B cell (primary cell): ENCODE data around the gene CELF2. TPM values are rescaled to one million over a fixed set of nuclear protein-coding genes. Genes with fewer than 3 reads are reported as not detected.

ENCODE experiments used
- ATAC-seq: fragments of 200-7000 bp; cut with Tn5 transposase; one replicate; pipeline ENCODE4 v1.10.0; 2021; ENCODE audit warnings: low read depth, mild to moderate bottlenecking, moderate number of reproducible peaks, moderate library complexity
- CTCF ChIA-PET: fragments of 350-600 bp; sonication (Branson Sonifier 250); formaldehyde crosslinking; loops from one replicate; lab custom pipeline; 2021; ENCODE audit warnings: antibody characterized with exemption, inconsistent platforms; lab: Charles Lee
- POLR2A ChIA-PET: fragments of 350-600 bp; sonication (Branson Sonifier 250); formaldehyde crosslinking; loops from one replicate; lab custom pipeline; 2021; ENCODE audit warnings: antibody characterized with exemption; lab: Charles Lee
- DNase-seq: peaks from one replicate; pipeline ENCODE4 v3.0.0; 2013
- H2AFZ ChIP-seq: 2 replicates; pipeline ENCODE4 v1.6.1; 2012; ENCODE audit warnings: mild to moderate bottlenecking, low read depth, low read length; ENCODE audit not compliant: insufficient read depth, poor library complexity, severe bottlenecking
- H3K27ac ChIP-seq, 2 donors: 1 replicate in 1 of 2; 2 replicates in 1 of 2; pipeline ENCODE4 v1.5.1; 2012 to 2013; ENCODE audit warnings: low read length in 2 of 2, mild to moderate bottlenecking in 2 of 2, moderate library complexity in 1 of 2
- H3K27me3 ChIP-seq, 4 experiments: fragments of 200-600 bp in 1 of 4; sonication (generic) in 1 of 4; replicated peaks in 1 of 4; 1 replicate in 2 of 4; 2 replicates in 2 of 4; pipeline versions ENCODE4 v1.6.1 to v1.7.0; 2013 to 2016; ENCODE audit warnings: low read length in 3 of 4, mild to moderate bottlenecking in 2 of 4, mixed read lengths in 1 of 4, moderate library complexity in 1 of 4; ENCODE audit not compliant: insufficient read depth in 4 of 4, control insufficient read depth in 3 of 4; ENCODE audit errors: control extremely low read depth in 1 of 4
- H3K36me3 ChIP-seq, 2 experiments: replicated peaks in 1 of 2; 1 replicate in 1 of 2; 2 replicates in 1 of 2; pipeline versions ENCODE4 v1.6.1 to v1.7.1; 2013; ENCODE audit warnings: low read length in 1 of 2; ENCODE audit not compliant: insufficient read depth in 2 of 2, control insufficient read depth in 1 of 2; ENCODE audit errors: control extremely low read depth in 1 of 2, extremely low read depth in 1 of 2
- H3K4me1 ChIP-seq, 2 donors: fragments of 200-600 bp in 1 of 2; sonication (generic) in 1 of 2; 1 replicate in 1 of 2; 2 replicates in 1 of 2; pipeline versions ENCODE4 v1.5.1 to v1.6.1; 2013 to 2017; ENCODE audit warnings: low read length in 2 of 2; ENCODE audit not compliant: control insufficient read depth in 2 of 2, insufficient read depth in 2 of 2
- H3K4me2 ChIP-seq: replicated peaks from 2 replicates; pipeline ENCODE3; 2012; ENCODE audit warnings: mild to moderate bottlenecking, low read depth, low read length; ENCODE audit not compliant: poor library complexity, severe bottlenecking
- H3K4me3 ChIP-seq, 5 experiments: fragments of 200-600 bp in 1 of 5; sonication (generic) in 1 of 5; 1 replicate in 3 of 5; 2 replicates in 2 of 5; pipeline versions ENCODE4 v1.5.1 to v1.7.0; 2011 to 2016; ENCODE audit warnings: low read length in 4 of 5, mild to moderate bottlenecking in 4 of 5, low read depth in 2 of 5, control low read depth in 1 of 5, moderate library complexity in 1 of 5; ENCODE audit not compliant: insufficient read depth in 1 of 5; ENCODE audit errors: control extremely low read depth in 1 of 5, extremely low read depth in 1 of 5
- H3K79me2 ChIP-seq: fragments of 200-600 bp; sonication (generic); one replicate; pipeline ENCODE4 v1.6.0; 2016; ENCODE audit warnings: low read length; ENCODE audit not compliant: control insufficient read depth, insufficient read depth
- H3K9ac ChIP-seq: fragments of 200-600 bp; sonication (generic); 2 replicates; pipeline ENCODE4 v1.6.1; 2017; ENCODE audit warnings: mild to moderate bottlenecking, low read length, moderate library complexity
- H3K9me3 ChIP-seq, 3 donors: one replicate each; pipeline versions ENCODE4 v1.6.1 to v1.7.1; 2013; ENCODE audit warnings: low read length in 2 of 3; ENCODE audit not compliant: control insufficient read depth in 2 of 3, insufficient read depth in 1 of 3; ENCODE audit errors: control extremely low read depth in 1 of 3
- H4K20me1 ChIP-seq: 2 replicates; pipeline ENCODE4 v1.6.0; 2012; ENCODE audit warnings: mild to moderate bottlenecking, low read length; ENCODE audit not compliant: insufficient read depth, control insufficient read depth, poor library complexity, severe bottlenecking
- H3K27ac Mint-ChIP-seq: one replicate; pipeline ENCODE4 v1.8.0; 2021; ENCODE audit warnings: mixed read lengths
- H3K27me3 Mint-ChIP-seq: one replicate; pipeline ENCODE4 v1.8.0; 2021; ENCODE audit warnings: mixed read lengths
- H3K4me1 Mint-ChIP-seq: one replicate; pipeline ENCODE4 v1.8.0; 2021; ENCODE audit warnings: mixed read lengths
- H3K4me3 Mint-ChIP-seq: one replicate; pipeline ENCODE4 v1.8.0; 2021; ENCODE audit warnings: mixed read lengths
- H3K9me3 Mint-ChIP-seq: one replicate; pipeline ENCODE4 v1.8.0; 2022; ENCODE audit warnings: mixed read lengths; ENCODE audit not compliant: insufficient read depth
- CTCF ChIP-seq: fragments of 200-600 bp; IDR thresholded peaks from one replicate; pipeline ENCODE4 v1.8.0; 2022; ENCODE audit warnings: antibody characterized with exemption, mild to moderate bottlenecking
- EZH2 ChIP-seq: IDR thresholded peaks from 2 replicates; pipeline ENCODE4 v1.6.1; 2012; ENCODE audit warnings: borderline replicate concordance, low read depth, mild to moderate bottlenecking, moderate library complexity, low read length; ENCODE audit not compliant: insufficient read depth, poor library complexity, severe bottlenecking
- WGBS: methylation state at CpG from one replicate; pipeline ENCODE4 v1.1.5; 2013; ENCODE audit warnings: missing lambda C conversion rate; ENCODE audit not compliant: insufficient coverage; 5-methylcytosine and 5-hydroxymethylcytosine counted together
- intact Hi-C: fragments of 100-400 bp; cut with micrococcal nuclease; formaldehyde crosslinking; loops from one replicate; pipeline ENCODE4 v1.10.0; 2022
- polyA plus RNA-seq: library from polyadenylated mRNA; depleted of rRNA; stranded (reverse); fragments of >200 nt; gene quantifications from 2 replicates; pipeline ENCODE4 v1.2.3, GENCODE V29; 2012
- total RNA-seq, 2 donors: library from RNA; stranded (reverse); fragments of 120-200 nt in 1 of 2; gene quantifications; 1 replicate in 1 of 2; 2 replicates in 1 of 2; pipeline versions ENCODE4 v1.2.3 to v1.2.4, GENCODE V29; 2013 to 2022

CELF2 gene
- total and polyA plus RNA-seq, 2 donors (not counting 1 experiment from before 2014, with no cell fraction given) = 59.5 to 112 TPM

- Histone ChIP-seq H2AFZ (no peak overlapping the region), H3K36me3 (peaks cover 3 to 80% of the 10 kb centered on the region in 2 experiments), H3K4me2 (no peak overlapping the region), H3K27me3 (no peaks in the 10 kb centered on the region), H3K4me1 (peaks cover 61 to 79% of the 10 kb centered on the region in 2 donors), H4K20me1 (peaks cover 95% of the 10 kb centered on the region), H3K9ac (no peak overlapping the region), H3K27ac (no peak overlapping the region), H3K9me3 (no peaks in the 10 kb centered on the region), H3K4me3 (no peak overlapping the region), H3K79me2 (peaks cover 100% of the 10 kb centered on the region)
- WGBS = 90% methylated on average over 2 of the region's 7 CpGs
- DNase-seq = no peak
- H3K4me3 Mint-ChIP-seq = no peak overlapping the region
- H3K27me3 Mint-ChIP-seq = no peaks in the 10 kb centered on the region
- ChIA-PET POLR2A (no interaction called here), CTCF (interaction anchor here (1.1 to 1.2 kb wide), 2 partner anchors 9 to 18 kb away, joined by 3 read pairs; no protein-coding TSS in a partner anchor)
- peak overlapping the region; percentile 5 for H3K27ac Mint-ChIP-seq
- no peak for ATAC-seq
- H3K4me1 Mint-ChIP-seq = peaks cover 69% of the 10 kb centered on the region
- no peaks in the 10 kb centered on the region for H3K9me3 Mint-ChIP-seq
- intact Hi-C loops = no loop called here
- TF ChIP-seq EZH2 (no peak), CTCF (no peak)
Observed at GRCh38 chr10:11252887-11253286, 235.2 kb downstream of the CELF2 start.

- Histone ChIP-seq H3K27ac (peak overlapping the region in 1 of 2 donors; percentile 45), H3K27me3 (no peaks in the 10 kb centered on the region), H2AFZ (no peak overlapping the region), H3K9me3 (no peaks in the 10 kb centered on the region), H3K9ac (no peak overlapping the region), H3K79me2 (peaks cover 100% of the 10 kb centered on the region), H3K4me3 (no peak overlapping the region), H3K4me2 (peak overlapping the region; percentile 10), H3K36me3 (peaks cover 3 to 80% of the 10 kb centered on the region in 2 experiments), H3K4me1 (peaks cover 63 to 79% of the 10 kb centered on the region in 2 donors), H4K20me1 (peaks cover 89% of the 10 kb centered on the region)
- Mint-ChIP-seq H3K9me3 (no peaks in the 10 kb centered on the region), H3K27me3 (no peaks in the 10 kb centered on the region), H3K4me1 (peaks cover 75% of the 10 kb centered on the region), H3K4me3 (no peak overlapping the region), H3K27ac (peak overlapping the region; percentile 64)
- ChIA-PET POLR2A (no interaction called here), CTCF (interaction anchor here (9.4 kb wide), 1 partner anchor 17 kb away, joined by 48 read pairs; no protein-coding TSS in a partner anchor)
- no peak for DNase-seq
- TF ChIP-seq CTCF = no peak
- no peak for TF ChIP-seq EZH2
- intact Hi-C loops = no loop called here
- 40% methylated on average over 1 of the region's 10 CpGs for whole genome bisulfite sequencing
- peak; percentile 31 for ATAC-seq
Observed at GRCh38 chr10:11253385-11254002, 235.8 kb downstream of the CELF2 start.
